ENCODE results near the gene GNG13. TPM values are rescaled to one million over a fixed set of nuclear protein-coding genes. Genes with fewer than 3 reads are reported as not detected.
"Not testable (repeated sequence)": the region's sequence is repeated elsewhere in the genome, so short reads cannot be mapped to it uniquely, and the experiment has no call there.

The GNG13 gene
- total RNA-seq, 1 donor from 2014 or later = not detected

- DNase-seq = no peak
Measured at GRCh38 chr16:776824-777223, 23.7 kb downstream of the GNG13 start.

GRCh38 chr16:776298-776697 is 24.2 kb downstream of the GNG13 start:
- not testable (repeated sequence) for DNase-seq

- no peak for DNase-seq
Measured at GRCh38 chr16:775236-775796, 25.2 kb downstream of the GNG13 start.

- no peak for DNase-seq
Measured at GRCh38 chr16:774086-775001, 26.2 kb downstream of the GNG13 start.

- no peak for DNase-seq
Measured at GRCh38 chr16:772959-773358, 27.6 kb downstream of the GNG13 start.

- DNase-seq = no peak
Measured at GRCh38 chr16:770411-770810, 30.1 kb downstream of the GNG13 start.

- DNase-seq = no peak
Measured at GRCh38 chr16:769934-770333, 30.6 kb downstream of the GNG13 start.

GRCh38 chr16:769184-769784 is 31.2 kb downstream of the GNG13 start:
- DNase-seq = no peak

GRCh38 chr16:768428-768827 is 32.1 kb downstream of the GNG13 start:
- no peak for DNase-seq

GRCh38 chr16:767743-768235 is 32.7 kb downstream of the GNG13 start:
- no peak for DNase-seq

- DNase-seq = no peak
Measured at GRCh38 chr16:766820-767640, 33.5 kb downstream of the GNG13 start.

GRCh38 chr16:766008-766819 is 34.3 kb downstream of the GNG13 start:
- no peak for DNase-seq

GRCh38 chr16:765488-765865 is 35.1 kb downstream of the GNG13 start:
- DNase-seq = no peak

GRCh38 chr16:764848-765487 is 35.6 kb downstream of the GNG13 start:
- no peak for DNase-seq

- DNase-seq = no peak
Measured at GRCh38 chr16:764184-764750, 36.3 kb downstream of the GNG13 start.

GRCh38 chr16:763369-764183 is 37.0 kb downstream of the GNG13 start:
- DNase-seq = no peak

- no peak for DNase-seq
Measured at GRCh38 chr16:762595-763268, 37.8 kb downstream of the GNG13 start.

- no peak for DNase-seq
Measured at GRCh38 chr16:761625-762513, 38.7 kb downstream of the GNG13 start.

Measured in dermis blood vessel endothelial cell (primary cell).